NCI-H2107 (cell line): ENCODE measurements around the gene MPPED2.
A peak's percentile ranks its signal among the peaks of the same experiment; 100 is the strongest.

Experiments
- DNase-seq: peaks from one replicate; lab custom pipeline; 2025; lab: John Stamatoyannopoulos, UW

The MPPED2 gene

GRCh38 chr11:30533445-30533947, 52.7 kb downstream of the MPPED2 start:
- DNase-seq = no peak

- no peak for DNase-seq
These were observed 58.6 kb downstream of the MPPED2 start for GRCh38 chr11:30527566-30527965.

- no peak for DNase-seq
These were observed 59.6 kb downstream of the MPPED2 start for GRCh38 chr11:30526558-30526957.

- DNase-seq = no peak
These were observed 63.5 kb downstream of the MPPED2 start for GRCh38 chr11:30522536-30523243.

- DNase-seq = no peak
These were observed 64.7 kb downstream of the MPPED2 start for GRCh38 chr11:30521297-30522071.

GRCh38 chr11:30513087-30513486, 73.1 kb downstream of the MPPED2 start:
- no peak for DNase-seq

- no peak for DNase-seq
These were observed 74.7 kb downstream of the MPPED2 start for GRCh38 chr11:30511408-30511807.

- DNase-seq = no peak
These were observed 75.4 kb downstream of the MPPED2 start for GRCh38 chr11:30510750-30511149.

GRCh38 chr11:30509364-30509763, 76.8 kb downstream of the MPPED2 start:
- no peak for DNase-seq

- no peak for DNase-seq
These were observed 77.6 kb downstream of the MPPED2 start for GRCh38 chr11:30508594-30508993.

GRCh38 chr11:30505603-30506002, 80.5 kb downstream of the MPPED2 start:
- no peak for DNase-seq

- no peak for DNase-seq
These were observed 81.7 kb downstream of the MPPED2 start for GRCh38 chr11:30504468-30504867.

- DNase-seq = no peak
These were observed 83.0 kb downstream of the MPPED2 start for GRCh38 chr11:30503156-30503555.

- no peak for DNase-seq
These were observed 83.8 kb downstream of the MPPED2 start for GRCh38 chr11:30502305-30502704.

- no peak for DNase-seq
These were observed 84.4 kb downstream of the MPPED2 start for GRCh38 chr11:30501744-30502143.

GRCh38 chr11:30499940-30500339, 86.2 kb downstream of the MPPED2 start:
- no peak for DNase-seq

- no peak for DNase-seq
These were observed 88.6 kb downstream of the MPPED2 start for GRCh38 chr11:30497600-30497999.

GRCh38 chr11:30496935-30497334, 89.2 kb downstream of the MPPED2 start:
- no peak for DNase-seq

GRCh38 chr11:30495437-30495836, 90.7 kb downstream of the MPPED2 start:
- DNase-seq = no peak

GRCh38 chr11:30489511-30489910, 96.6 kb downstream of the MPPED2 start:
- no peak for DNase-seq

- DNase-seq = no peak
These were observed 97.1 kb downstream of the MPPED2 start for GRCh38 chr11:30489076-30489475.

- peak; percentile 64 for DNase-seq
These were observed 97.7 kb downstream of the MPPED2 start for GRCh38 chr11:30488304-30488998.
